CD8-positive, alpha-beta memory T cell (primary cell): ENCODE results near the gene ZNF518A. TPM values are rescaled to one million over a fixed set of nuclear protein-coding genes. Genes with fewer than 3 reads are reported as not detected.
A peak's percentile ranks its signal among the peaks of the same experiment; 100 is the strongest.

ENCODE experiments used
- CTCF ChIA-PET: fragments of 350-600 bp; sonication (Branson Sonifier 250); formaldehyde crosslinking; loops from one replicate; lab custom pipeline; 2021; ENCODE audit warnings: antibody characterized with exemption; lab: Charles Lee
- POLR2A ChIA-PET: fragments of 350-600 bp; sonication (Branson Sonifier 250); formaldehyde crosslinking; loops from one replicate; lab custom pipeline; 2021; ENCODE audit warnings: antibody characterized with exemption; lab: Charles Lee
- DNase-seq, 5 donors: peaks; one replicate each; pipeline versions ENCODE4 v3.0.0 to v3.0.0-alpha.2; 2020 to 2022; ENCODE audit warnings: mixed read lengths in 1 of 5
- H3K27ac ChIP-seq: one replicate; pipeline ENCODE4 v1.7.0; 2013; ENCODE audit warnings: low read depth, mild to moderate bottlenecking, low read length, moderate library complexity
- H3K27me3 ChIP-seq: 2 replicates; pipeline ENCODE4 v1.7.0; 2013; ENCODE audit warnings: low read length, mild to moderate bottlenecking; ENCODE audit not compliant: insufficient read depth, poor library complexity, severe bottlenecking
- H3K36me3 ChIP-seq: 2 replicates; pipeline ENCODE4 v1.7.0; 2013; ENCODE audit warnings: mild to moderate bottlenecking, low read length, moderate library complexity; ENCODE audit not compliant: insufficient read depth
- H3K4me1 ChIP-seq: 2 replicates; pipeline ENCODE4 v1.7.0; 2013; ENCODE audit warnings: mild to moderate bottlenecking, low read length, moderate library complexity; ENCODE audit not compliant: insufficient read depth
- H3K4me3 ChIP-seq: 2 replicates; pipeline ENCODE4 v1.7.0; 2013; ENCODE audit warnings: mild to moderate bottlenecking, low read length
- H3K9me3 ChIP-seq: 2 replicates; pipeline ENCODE4 v1.7.0; 2013; ENCODE audit warnings: mild to moderate bottlenecking, low read length
- H3K27ac Mint-ChIP-seq, 8 donors: one replicate each; pipeline ENCODE4 v1.8.0; 2020 to 2021; ENCODE audit warnings: mixed read lengths in 8 of 8, mild to moderate bottlenecking in 6 of 8, inconsistent platforms in 3 of 8, moderate library complexity in 3 of 8
- H3K27me3 Mint-ChIP-seq, 2 donors: one replicate each; pipeline ENCODE4 v1.8.0; 2020 to 2021; ENCODE audit warnings: mixed read lengths in 2 of 2, mild to moderate bottlenecking in 1 of 2, moderate library complexity in 1 of 2
- H3K36me3 Mint-ChIP-seq, 3 donors: one replicate each; pipeline ENCODE4 v1.8.0; 2020 to 2021; ENCODE audit warnings: mixed read lengths in 3 of 3, inconsistent platforms in 1 of 3, mild to moderate bottlenecking in 1 of 3
- H3K4me1 Mint-ChIP-seq, 3 donors: one replicate each; pipeline ENCODE4 v1.8.0; 2020 to 2021; ENCODE audit warnings: mixed read lengths in 3 of 3, inconsistent platforms in 1 of 3, mild to moderate bottlenecking in 1 of 3
- H3K4me3 Mint-ChIP-seq, 7 donors: one replicate each; pipeline ENCODE4 v1.8.0; 2020 to 2021; ENCODE audit warnings: mixed read lengths in 7 of 7, mild to moderate bottlenecking in 6 of 7, moderate library complexity in 4 of 7, inconsistent platforms in 2 of 7
- H3K9me3 Mint-ChIP-seq, 5 donors: one replicate each; pipeline ENCODE4 v1.8.0; 2020 to 2022; ENCODE audit warnings: mixed read lengths in 5 of 5, mild to moderate bottlenecking in 3 of 5, moderate library complexity in 2 of 5, inconsistent platforms in 1 of 5
- polyA plus RNA-seq: library from polyadenylated mRNA; unstranded; fragments of 300-500 nt; fragmentation: Illumina TruSeq; gene quantifications from one replicate; pipeline ENCODE4 v1.2.3, GENCODE V29; 2021
- total RNA-seq, 2 experiments: library from RNA; stranded (reverse); gene quantifications; one replicate each; pipeline ENCODE4 v1.2.3, GENCODE V29; 2021

ZNF518A gene
- total and polyA plus RNA-seq, 3 experiments from 2014 or later, result 9.0 to 15.7 (median 15.0) TPM

DNA sequence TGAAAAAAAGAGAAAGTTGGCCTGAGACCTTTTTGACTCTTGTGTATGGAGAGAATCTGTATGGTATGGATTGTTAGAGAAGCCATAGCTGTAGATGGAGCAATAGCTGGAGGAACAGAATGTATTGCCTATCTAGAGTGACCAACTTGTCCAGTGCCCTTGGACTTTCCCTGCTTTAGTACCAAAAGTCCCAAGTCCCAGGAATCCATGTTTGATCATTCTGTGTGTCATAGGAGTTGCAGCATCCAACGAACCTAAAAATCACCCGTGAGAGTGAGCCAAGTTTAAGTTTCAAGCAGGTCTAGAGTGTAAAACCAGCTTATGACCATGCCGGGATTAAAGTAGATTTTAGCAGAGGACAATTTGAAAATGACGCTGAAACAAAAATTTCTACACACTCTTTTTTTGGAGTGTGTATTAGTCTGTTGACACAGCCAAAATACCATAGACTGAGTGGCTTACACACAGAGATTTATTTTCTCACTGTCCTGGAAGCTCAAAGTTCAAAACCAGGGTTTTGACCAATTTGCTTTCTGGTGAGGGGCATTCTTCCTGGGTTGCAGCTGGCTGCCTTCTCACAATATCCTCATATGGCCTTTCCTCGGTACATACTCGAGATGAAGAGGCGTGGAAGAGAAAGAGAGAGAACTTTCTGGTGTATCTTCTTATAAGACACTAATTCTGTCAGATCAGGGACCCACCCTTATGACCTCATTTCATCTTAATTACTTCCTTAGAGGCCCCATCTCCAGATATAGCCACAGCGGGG, 36.9 kb upstream of the ZNF518A start:
- Mint-ChIP-seq H3K36me3 (peaks cover 4 to 26% (median 8%) of the 10 kb centered on the region in 3 donors), H3K4me1 (peaks cover 12 to 16% (median 15%) of the 10 kb centered on the region in 3 donors), H3K27me3 (peaks cover 55 to 63% of the 10 kb centered on the region in 2 donors), H3K4me3 (no peak overlapping the region), H3K27ac (peak overlapping the region in 1 of 8 donors; percentile 10), H3K9me3 (peaks cover 6 to 10% (median 8%) of the 10 kb centered on the region in 5 donors)
- ChIA-PET POLR2A (interaction anchor here (0.8 kb wide), 1 partner anchor 37 kb away, joined by 3 read pairs; the partner anchor contains the start of gene ZNF518A), CTCF (no interaction called here)
- no peaks in the 10 kb centered on the region for H3K9me3 ChIP-seq
- H3K4me1 ChIP-seq, result peaks cover 12% of the 10 kb centered on the region
- peaks cover 3% of the 10 kb centered on the region for H3K27me3 ChIP-seq
- H3K4me3 ChIP-seq, result no peak overlapping the region
- H3K36me3 ChIP-seq, result no peaks in the 10 kb centered on the region
- no peak for DNase-seq
- no peak overlapping the region for H3K27ac ChIP-seq

DNA sequence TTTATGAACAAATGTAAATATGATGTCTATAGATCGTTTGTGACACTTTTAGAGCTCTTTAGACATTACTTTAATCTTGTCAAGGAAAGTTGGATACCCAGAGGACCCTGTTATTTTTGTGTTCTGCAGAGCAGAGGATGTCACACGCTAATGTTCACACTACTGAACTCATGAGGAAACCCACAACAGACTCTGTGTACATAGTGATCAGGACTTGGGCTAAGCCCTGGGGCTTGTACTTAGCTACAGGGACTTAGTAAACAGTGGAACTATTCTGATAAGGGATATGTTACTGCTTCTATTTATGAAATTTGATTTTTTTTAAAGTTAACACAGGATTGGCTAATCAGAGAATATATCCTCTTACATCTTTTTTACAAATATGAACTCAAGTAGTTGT, 36.1 kb upstream of the ZNF518A start:
- peaks cover 5% of the 10 kb centered on the region for H3K27me3 ChIP-seq
- H3K36me3 ChIP-seq, result no peaks in the 10 kb centered on the region
- ChIA-PET CTCF (interaction anchor here (1.8 kb wide), 1 partner anchor 36 kb away, joined by 6 read pairs; the partner anchor contains the start of gene ZNF518A), POLR2A (no interaction called here)
- no peak for DNase-seq
- peaks cover 6 to 10% (median 8%) of the 10 kb centered on the region in 5 donors for H3K9me3 Mint-ChIP-seq
- no peak overlapping the region for H3K27ac ChIP-seq
- H3K4me1 Mint-ChIP-seq, result peaks cover 11 to 15% (median 15%) of the 10 kb centered on the region in 3 donors
- H3K4me3 Mint-ChIP-seq, result no peak overlapping the region
- peaks cover 56 to 71% of the 10 kb centered on the region in 2 donors for H3K27me3 Mint-ChIP-seq
- no peaks in the 10 kb centered on the region for H3K9me3 ChIP-seq
- H3K4me1 ChIP-seq, result peaks cover 12% of the 10 kb centered on the region
- H3K27ac Mint-ChIP-seq, result no peak overlapping the region
- H3K36me3 Mint-ChIP-seq, result peaks cover 4 to 26% (median 8%) of the 10 kb centered on the region in 3 donors
- no peak overlapping the region for H3K4me3 ChIP-seq

DNA sequence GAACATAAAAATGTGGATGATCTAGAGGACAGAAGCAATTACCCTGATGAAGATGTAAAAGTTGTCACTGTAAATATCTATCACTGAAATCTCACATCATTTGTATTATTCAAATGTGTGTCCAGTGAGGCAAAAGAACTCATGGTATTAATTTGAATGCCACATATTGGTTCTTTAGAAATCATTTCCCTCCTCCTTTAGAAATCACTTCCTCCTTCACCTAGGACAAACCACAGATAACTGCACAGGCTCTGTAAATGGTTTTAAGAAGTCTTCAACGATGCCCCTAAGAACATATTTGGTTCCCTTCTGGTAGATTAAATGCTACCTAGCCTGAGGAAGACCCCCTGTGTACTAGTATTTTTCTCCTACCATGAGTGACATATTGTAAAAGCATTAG, 33.1 kb upstream of the ZNF518A start:
- POLR2A ChIA-PET, result no interaction called here
- H3K27me3 Mint-ChIP-seq, result peaks cover 65 to 94% of the 10 kb centered on the region in 2 donors
- H3K27me3 ChIP-seq, result peaks cover 13% of the 10 kb centered on the region
- H3K36me3 ChIP-seq, result no peaks in the 10 kb centered on the region
- H3K9me3 ChIP-seq, result no peaks in the 10 kb centered on the region
- H3K36me3 Mint-ChIP-seq, result peaks cover 0 to 30% (median 4%) of the 10 kb centered on the region in 3 donors
- CTCF ChIA-PET, result interaction anchor here (1.4 to 1.8 kb wide), 2 partner anchors 10 to 33 kb away, joined by 3 to 6 read pairs; partner anchors contain the start of gene ZNF518A
- H3K4me3 ChIP-seq, result no peak overlapping the region
- H3K4me1 Mint-ChIP-seq, result no peaks in the 10 kb centered on the region
- no peak overlapping the region for H3K27ac Mint-ChIP-seq
- peaks cover 0 to 8% (median 3%) of the 10 kb centered on the region in 5 donors for H3K9me3 Mint-ChIP-seq
- H3K4me1 ChIP-seq, result no peaks in the 10 kb centered on the region
- H3K4me3 Mint-ChIP-seq, result no peak overlapping the region
- DNase-seq, result no peak
- no peak overlapping the region for H3K27ac ChIP-seq

DNA sequence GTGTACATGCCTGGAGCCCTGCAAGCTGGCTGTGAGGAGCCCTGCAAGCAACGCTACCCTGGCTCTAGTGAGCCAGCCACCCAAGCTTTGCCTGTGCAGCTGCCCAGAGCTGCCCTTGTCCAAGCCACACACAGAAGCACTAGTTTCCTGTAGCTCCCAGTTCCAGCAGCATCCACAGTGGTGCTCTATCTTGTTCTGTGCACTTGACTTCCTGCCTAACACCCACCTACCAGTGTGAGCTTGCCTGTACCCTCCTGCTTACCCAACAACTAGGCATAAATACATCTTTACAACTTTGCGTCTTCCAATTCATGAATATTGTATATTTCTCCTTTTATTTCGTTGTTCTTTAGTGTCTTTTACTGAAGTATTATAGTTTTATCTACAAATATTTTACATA, 32.2 kb upstream of the ZNF518A start:
- H3K4me1 Mint-ChIP-seq, result no peaks in the 10 kb centered on the region
- Histone ChIP-seq H3K27me3 (peaks cover 13% of the 10 kb centered on the region), H3K27ac (no peak overlapping the region), H3K4me3 (no peak overlapping the region), H3K36me3 (no peaks in the 10 kb centered on the region), H3K9me3 (no peaks in the 10 kb centered on the region), H3K4me1 (no peaks in the 10 kb centered on the region)
- peaks cover 0 to 24% (median 0%) of the 10 kb centered on the region in 3 donors for H3K36me3 Mint-ChIP-seq
- H3K9me3 Mint-ChIP-seq, result peaks cover 0 to 8% (median 3%) of the 10 kb centered on the region in 5 donors
- peak overlapping the region in 1 of 8 donors; percentile 36 for H3K27ac Mint-ChIP-seq
- ChIA-PET CTCF (interaction anchor here (1.4 to 1.8 kb wide), 2 partner anchors 9 to 32 kb away, joined by 3 to 6 read pairs; partner anchors contain the start of gene ZNF518A), POLR2A (no interaction called here)
- peaks cover 61 to 91% of the 10 kb centered on the region in 2 donors for H3K27me3 Mint-ChIP-seq
- no peak overlapping the region for H3K4me3 Mint-ChIP-seq
- no peak for DNase-seq

DNA sequence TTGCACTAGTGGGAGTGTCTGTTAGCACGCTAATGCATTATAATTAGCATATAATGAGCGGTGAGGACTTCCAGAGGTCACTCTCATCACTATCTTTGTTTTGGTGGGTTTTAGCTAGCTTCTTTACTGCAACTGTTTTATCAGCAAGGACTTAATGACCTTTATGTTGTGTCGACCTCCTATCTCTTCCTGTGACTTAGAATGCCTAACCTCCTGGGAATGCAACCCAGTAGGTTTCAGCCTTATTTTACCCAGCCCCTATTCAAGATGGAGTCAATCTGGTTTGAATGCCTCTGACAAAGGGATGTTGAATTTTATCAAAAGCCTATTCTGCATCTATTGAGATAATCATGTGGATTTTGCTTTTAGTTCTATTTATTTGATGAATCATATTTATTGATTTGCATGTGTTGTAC, 22.5 kb upstream of the ZNF518A start:
- peaks cover 0 to 19% (median 0%) of the 10 kb centered on the region in 3 donors for H3K36me3 Mint-ChIP-seq

DNA sequence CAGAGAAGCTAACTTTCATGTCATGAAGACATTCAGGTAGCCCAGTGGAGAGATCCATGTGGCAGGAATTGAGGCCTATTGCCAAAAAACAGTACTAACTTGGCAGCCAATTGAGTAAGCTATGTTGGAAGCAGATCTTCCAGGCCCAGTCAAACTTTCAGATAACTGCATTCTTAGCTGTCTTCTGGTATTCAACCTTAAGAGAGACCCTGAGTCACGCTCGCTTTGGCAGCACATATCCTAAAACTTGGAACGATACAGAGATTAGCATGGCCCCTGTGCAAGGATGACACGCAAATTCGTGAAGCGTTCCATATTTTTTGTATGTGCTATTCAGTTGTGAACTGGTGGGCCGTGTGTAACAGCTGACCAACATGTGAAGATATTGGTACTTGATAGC, 17.6 kb upstream of the ZNF518A start:
- Histone ChIP-seq H3K4me3 (no peak overlapping the region), H3K9me3 (no peaks in the 10 kb centered on the region), H3K36me3 (no peaks in the 10 kb centered on the region), H3K4me1 (no peaks in the 10 kb centered on the region), H3K27me3 (peaks cover 15% of the 10 kb centered on the region), H3K27ac (no peak overlapping the region)
- Mint-ChIP-seq H3K27me3 (peaks cover 66 to 91% of the 10 kb centered on the region in 2 donors), H3K9me3 (peaks cover 4 to 17% (median 14%) of the 10 kb centered on the region in 5 donors), H3K27ac (no peak overlapping the region), H3K4me3 (no peak overlapping the region), H3K36me3 (peaks cover 0 to 19% (median 0%) of the 10 kb centered on the region in 3 donors), H3K4me1 (no peaks in the 10 kb centered on the region)
- no peak for DNase-seq
- CTCF ChIA-PET, result no interaction called here
- POLR2A ChIA-PET, result no interaction called here

More for the DNA sequence above, 22.5 kb upstream of the ZNF518A start:
- Mint-ChIP-seq H3K4me1 (no peaks in the 10 kb centered on the region), H3K27ac (no peak overlapping the region), H3K4me3 (no peak overlapping the region), H3K9me3 (peaks cover 2 to 17% (median 14%) of the 10 kb centered on the region in 5 donors), H3K27me3 (peaks cover 55 to 80% of the 10 kb centered on the region in 2 donors)
- no peak overlapping the region for H3K27ac ChIP-seq
- DNase-seq, result no peak
- POLR2A ChIA-PET, result no interaction called here
- CTCF ChIA-PET, result interaction anchor here (1.0 kb wide), 1 partner anchor 11 kb away, joined by 3 read pairs; no protein-coding TSS in a partner anchor
- H3K27me3 ChIP-seq, result peaks cover 5% of the 10 kb centered on the region
- H3K4me3 ChIP-seq, result no peak overlapping the region
- no peaks in the 10 kb centered on the region for H3K9me3 ChIP-seq
- H3K4me1 ChIP-seq, result no peaks in the 10 kb centered on the region
- H3K36me3 ChIP-seq, result no peaks in the 10 kb centered on the region

DNA sequence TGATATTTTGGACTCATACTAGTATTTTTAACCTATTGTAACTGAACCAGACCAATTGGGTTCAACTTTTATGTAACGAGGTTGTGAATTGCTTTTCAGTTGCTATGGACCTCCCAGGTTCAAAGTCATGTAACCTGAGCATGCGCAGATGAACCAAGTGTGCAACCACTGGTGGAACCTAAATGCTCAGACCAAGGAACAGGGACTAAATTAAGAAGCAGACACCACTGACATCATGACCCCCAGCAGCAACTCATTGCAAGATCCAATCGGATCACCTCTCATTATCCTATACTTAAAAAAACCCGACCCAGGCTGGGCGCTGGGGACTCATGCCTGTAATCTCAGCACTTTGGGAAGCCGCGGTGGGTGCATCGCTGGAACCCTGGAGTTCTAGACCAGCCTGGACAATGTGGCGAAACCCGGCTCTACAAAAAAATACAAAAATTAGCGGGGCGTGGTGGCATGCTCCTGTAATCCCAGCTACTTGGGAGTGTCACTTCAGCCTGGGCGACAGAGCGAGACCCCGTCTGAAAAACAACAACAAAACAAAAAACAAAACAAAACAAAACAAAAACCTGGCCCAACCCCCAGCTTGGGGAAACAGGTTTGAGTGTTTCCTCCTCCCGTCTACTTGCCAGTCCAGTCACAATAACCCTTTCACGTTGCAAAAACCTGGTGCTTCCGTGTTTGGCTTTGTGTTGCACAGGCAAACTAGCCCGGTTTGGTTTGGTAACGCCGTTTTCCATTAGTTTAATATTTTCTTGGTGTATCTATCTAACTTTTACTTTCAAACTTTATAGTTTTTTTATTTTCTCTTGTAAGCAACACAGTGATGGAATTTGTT, 11.3 kb upstream of the ZNF518A start:
- H3K27me3 Mint-ChIP-seq, result peaks cover 41 to 85% of the 10 kb centered on the region in 2 donors
- CTCF ChIA-PET, result interaction anchor here (1.4 kb wide), 1 partner anchor 11 kb away, joined by 5 read pairs; the partner anchor contains the start of gene ZNF518A
- H3K4me3 Mint-ChIP-seq, result no peak overlapping the region
- no peaks in the 10 kb centered on the region for H3K4me1 ChIP-seq
- H3K9me3 ChIP-seq, result no peaks in the 10 kb centered on the region
- no peaks in the 10 kb centered on the region for H3K4me1 Mint-ChIP-seq
- H3K36me3 Mint-ChIP-seq, result no peaks in the 10 kb centered on the region
- no peak overlapping the region for H3K27ac ChIP-seq
- POLR2A ChIA-PET, result no interaction called here
- H3K9me3 Mint-ChIP-seq, result peaks cover 0 to 5% (median 0%) of the 10 kb centered on the region in 5 donors
- H3K4me3 ChIP-seq, result no peak overlapping the region
- peaks cover 13% of the 10 kb centered on the region for H3K27me3 ChIP-seq
- no peak for DNase-seq
- H3K36me3 ChIP-seq, result no peaks in the 10 kb centered on the region
- no peak overlapping the region for H3K27ac Mint-ChIP-seq
